ENCODE results near the gene ATF7IP2. TPM values are rescaled to one million over a fixed set of nuclear protein-coding genes. Genes with fewer than 3 reads are reported as not detected.
"Not testable (repeated sequence)": the region's sequence is repeated elsewhere in the genome, so short reads cannot be mapped to it uniquely, and the experiment has no call there.

The ATF7IP2 gene
- total RNA-seq, 6 donors from 2014 or later = 4.2 to 13.6 (median 10.2) TPM

DNA sequence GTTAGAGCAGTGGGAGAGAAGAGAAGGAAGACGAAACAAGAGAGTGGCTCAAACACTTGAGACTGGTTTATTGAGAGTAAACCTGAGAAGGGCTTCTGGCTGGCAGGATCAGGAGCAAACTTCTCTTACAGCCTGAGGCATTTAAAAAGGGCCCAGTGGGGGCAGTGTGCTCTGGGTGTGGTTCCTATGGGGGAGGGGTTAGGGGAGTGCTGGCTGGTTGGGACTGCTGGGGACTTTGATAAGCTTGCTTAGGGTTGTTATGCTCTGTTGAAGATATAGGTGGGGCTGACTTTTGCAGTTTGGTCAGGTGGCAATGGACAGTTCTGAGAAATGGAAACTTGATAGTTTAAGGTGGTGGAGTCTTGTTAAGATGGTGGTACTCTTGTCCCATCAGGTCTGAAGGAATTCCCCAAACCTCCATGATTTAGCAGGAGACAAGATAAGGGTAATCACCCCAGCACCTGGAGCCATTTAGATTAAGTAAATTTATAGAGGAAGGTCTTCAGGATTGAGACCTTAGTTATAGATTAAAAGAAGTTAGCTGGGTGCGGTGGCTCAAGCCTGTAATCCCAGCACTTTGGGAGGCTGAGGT is 115.3 kb downstream of the ATF7IP2 start:
- H3K27ac ChIP-seq = no peak overlapping the region
- H3K4me1 ChIP-seq = no peaks in the 10 kb centered on the region
- no peaks in the 10 kb centered on the region for H3K27me3 ChIP-seq
- 69 to 88% methylated on average over 2 of the region's 2 CpGs for WGBS, 2 donors
- H3K36me3 ChIP-seq = peaks cover 0 to 29% (median 5%) of the 10 kb centered on the region in 4 donors
- no peak for DNase-seq
- ATAC-seq (ENCODE audit: low FRiP score in 2 of 2) = peak in 1 of 2 donors; percentile 60
- no peak overlapping the region for H3K4me3 ChIP-seq
- no peaks in the 10 kb centered on the region for H3K9me3 ChIP-seq
- TF ChIP-seq POLR2A (IDR thresholded peaks at IDR 0.05) (no peak), CTCF (IDR thresholded peaks at IDR 0.05) (no peak), POLR2AphosphoS5 (IDR thresholded peaks at IDR 0.05) (no peak), EP300 (IDR thresholded peaks at IDR 0.05) (no peak)

DNA sequence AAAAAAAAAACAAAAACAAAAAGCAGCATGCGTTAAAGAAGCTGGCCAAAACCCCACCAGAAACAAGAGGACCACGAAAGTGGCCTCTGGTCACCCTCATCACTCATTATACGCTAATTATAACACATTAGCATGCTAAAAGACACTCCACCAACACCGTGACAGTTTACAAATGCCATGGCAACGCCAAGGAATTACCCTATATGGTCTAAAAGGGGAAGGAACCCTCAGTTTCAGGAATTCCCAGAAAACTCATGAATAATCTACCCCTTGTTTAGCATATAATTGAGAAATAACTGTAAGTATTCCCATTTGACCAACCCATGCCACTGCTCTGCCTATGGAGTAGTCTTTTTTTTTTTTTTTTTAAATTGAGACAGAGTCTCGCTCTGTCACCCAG is 116.9 kb downstream of the ATF7IP2 start:
- DNase-seq (no peak), ATAC-seq (ENCODE audit: low FRiP score in 2 of 2) (no peak)
- no peaks in the 10 kb centered on the region for H3K9me3 ChIP-seq
- TF ChIP-seq CTCF (IDR thresholded peaks at IDR 0.05) = no peak
- TF ChIP-seq POLR2AphosphoS5 (IDR thresholded peaks at IDR 0.05) = no peak
- TF ChIP-seq POLR2A (IDR thresholded peaks at IDR 0.05) = no peak
- TF ChIP-seq EP300 (IDR thresholded peaks at IDR 0.05) = no peak
- H3K36me3 ChIP-seq = peaks cover under 1 to 29% (median 4%) of the 10 kb centered on the region in 4 donors
- no peaks in the 10 kb centered on the region for H3K4me1 ChIP-seq
- H3K4me3 ChIP-seq = no peak overlapping the region
- no peak overlapping the region for H3K27ac ChIP-seq
- whole genome bisulfite sequencing, 2 donors = 89 to 90% methylated on average over 6 of the region's 6 CpGs
- H3K27me3 ChIP-seq = no peaks in the 10 kb centered on the region

DNA sequence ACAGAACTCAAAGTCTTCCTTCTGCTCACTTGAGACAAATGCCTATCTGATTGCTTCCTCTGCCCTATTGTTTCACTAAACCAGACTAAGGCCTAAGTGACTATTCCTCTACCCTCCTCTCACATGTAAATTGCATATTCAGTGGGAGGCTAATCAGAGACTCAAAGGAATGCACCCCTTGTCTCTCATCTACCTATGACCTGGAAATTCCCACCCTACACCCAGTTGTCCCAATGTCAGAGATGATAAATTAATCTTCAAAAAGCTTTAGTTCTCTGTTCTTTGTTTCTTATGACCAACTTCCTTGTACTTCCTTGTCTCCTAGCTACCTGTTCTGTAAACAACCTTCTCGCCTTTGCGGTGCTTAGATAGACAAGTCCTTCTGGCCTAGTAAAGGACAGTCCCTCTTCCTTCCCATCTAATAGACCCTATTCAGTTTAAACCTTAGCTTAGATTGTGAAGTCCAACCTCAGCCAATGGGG is 118.6 kb downstream of the ATF7IP2 start:
- Histone ChIP-seq H3K9me3 (no peaks in the 10 kb centered on the region), H3K27me3 (no peaks in the 10 kb centered on the region), H3K27ac (peak overlapping the region in 1 of 4 donors; percentile 42), H3K4me1 (no peaks in the 10 kb centered on the region), H3K36me3 (peaks cover 2 to 38% (median 6%) of the 10 kb centered on the region in 4 donors), H3K4me3 (no peak overlapping the region)
- TF ChIP-seq CTCF (IDR thresholded peaks at IDR 0.05) = no peak
- TF ChIP-seq EP300 (IDR thresholded peaks at IDR 0.05) = no peak
- TF ChIP-seq POLR2A (IDR thresholded peaks at IDR 0.05) = no peak
- TF ChIP-seq POLR2AphosphoS5 (IDR thresholded peaks at IDR 0.05) = no peak
- 42 to 76% methylated on average over 2 of the region's 2 CpGs for WGBS, 2 donors
- peak in 1 of 2 donors; percentile 8 for ATAC-seq (ENCODE audit: low FRiP score in 2 of 2)
- no peak for DNase-seq

DNA sequence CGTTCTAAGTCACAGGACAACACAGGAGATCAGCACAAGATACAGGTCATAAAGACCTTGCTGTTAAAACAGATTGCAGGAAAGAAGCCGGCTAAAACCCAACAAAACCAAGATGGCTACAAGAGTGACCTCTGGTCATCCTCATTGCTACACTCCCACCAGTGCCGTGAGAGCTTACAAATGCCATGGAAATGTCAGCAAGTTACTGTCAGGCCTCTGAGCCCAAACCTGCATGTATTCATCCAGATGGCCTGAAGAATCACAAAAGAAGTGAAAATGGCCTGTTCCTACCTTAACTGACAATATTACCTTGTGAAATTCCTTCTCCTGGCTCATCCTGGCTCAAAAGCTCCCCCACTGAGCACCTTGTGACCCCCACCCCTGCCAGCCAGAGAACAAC is 119.4 kb downstream of the ATF7IP2 start:
- H3K4me3 ChIP-seq; H3K4me1 ChIP-seq; H3K27ac ChIP-seq; ATAC-seq (ENCODE audit: low FRiP score in 2 of 2); H3K9me3 ChIP-seq; H3K27me3 ChIP-seq; DNase-seq: not testable (repeated sequence)
- WGBS, 2 donors = 78 to 92% methylated on average over 3 of the region's 3 CpGs
- H3K36me3 ChIP-seq = peaks cover 2 to 38% (median 6%) of the 10 kb centered on the region in 4 donors

- Histone ChIP-seq H3K4me3 (no peak overlapping the region), H3K27me3 (no peaks in the 10 kb centered on the region), H3K9me3 (no peaks in the 10 kb centered on the region), H3K4me1 (peaks cover 6 to 8% (median 7%) of the 10 kb centered on the region in 4 donors), H3K27ac (no peak overlapping the region), H3K36me3 (peaks cover 2 to 35% (median 7%) of the 10 kb centered on the region in 4 donors)
- 26 to 30% methylated on average over 6 of the region's 6 CpGs for WGBS, 2 donors
- peak; percentile 67 to 86 (median 76) for TF ChIP-seq CTCF (IDR thresholded peaks at IDR 0.05)
- no peak for TF ChIP-seq POLR2A (IDR thresholded peaks at IDR 0.05)
- DNase-seq (peak in 1 of 2 donors; percentile 65), ATAC-seq (ENCODE audit: low FRiP score in 2 of 2) (peak; percentile 69 to 90)
Observed at GRCh38 chr16:10509534-10510025, 123.7 kb downstream of the ATF7IP2 start.
